ENCODE results near the gene CDCA7.
"Not testable (repeated sequence)": the region's sequence is repeated elsewhere in the genome, so short reads cannot be mapped to it uniquely, and the experiment has no call there.

CDCA7 gene

GRCh38 chr2:173354582-173355131 is at the start of gene CDCA7:
Gene CDCA7 (plus strand): TSS chr2:173354872. CDS start chr2:173354964, 92 bp downstream.
- no peak for DNase-seq

GRCh38 chr2:173305303-173305702 is 49.4 kb upstream of the CDCA7 start:
- DNase-seq: no peak

GRCh38 chr2:173307293-173307692 is 47.4 kb upstream of the CDCA7 start:
- no peak for DNase-seq

- not testable (repeated sequence) for DNase-seq
Observed at GRCh38 chr2:173309370-173309769, 45.3 kb upstream of the CDCA7 start.

GRCh38 chr2:173311844-173312606 is 42.6 kb upstream of the CDCA7 start:
- no peak for DNase-seq

- DNase-seq: no peak
Observed at GRCh38 chr2:173323371-173323770, 31.3 kb upstream of the CDCA7 start.

GRCh38 chr2:173326806-173327205 is 27.9 kb upstream of the CDCA7 start:
- no peak for DNase-seq

GRCh38 chr2:173327421-173327820 is 27.3 kb upstream of the CDCA7 start:
- no peak for DNase-seq

GRCh38 chr2:173333003-173333402 is 21.7 kb upstream of the CDCA7 start:
- DNase-seq: not testable (repeated sequence)

GRCh38 chr2:173339807-173340206 is 14.9 kb upstream of the CDCA7 start:
- DNase-seq: no peak

GRCh38 chr2:173343921-173344320 is 10.8 kb upstream of the CDCA7 start:
- DNase-seq: no peak

GRCh38 chr2:173346035-173346434 is 8.6 kb upstream of the CDCA7 start:
- DNase-seq: no peak

GRCh38 chr2:173347305-173348168 is 7.1 kb upstream of the CDCA7 start:
- DNase-seq: peak; percentile 18

GRCh38 chr2:173349287-173349686 is 5.4 kb upstream of the CDCA7 start:
- DNase-seq: no peak

- no peak for DNase-seq
Observed at GRCh38 chr2:173350383-173350782, 4.3 kb upstream of the CDCA7 start.

- no peak for DNase-seq
Observed at GRCh38 chr2:173351879-173352278, 2.8 kb upstream of the CDCA7 start.

GRCh38 chr2:173353556-173353955 is 1.1 kb upstream of the CDCA7 start:
- DNase-seq: no peak

- DNase-seq: no peak
Observed at GRCh38 chr2:173354073-173354581, 545 bp upstream of the CDCA7 start.

GRCh38 chr2:173355132-173355865 is 627 bp downstream of the CDCA7 start:
- DNase-seq: no peak

- no peak for DNase-seq
Observed at GRCh38 chr2:173355866-173356508, 1.3 kb downstream of the CDCA7 start.

- no peak for DNase-seq
Observed at GRCh38 chr2:173357346-173357745, 2.7 kb downstream of the CDCA7 start.

GRCh38 chr2:173358616-173359015 is 3.9 kb downstream of the CDCA7 start:
- DNase-seq: no peak

All from NCI-H187 treated with DMSO at 0.1 percent for 48 hours (cell line).